Left hindlimb (tissue), 1 donor: ENCODE data around the gene GGA3.

ENCODE experiments used
- DNase-seq: peaks from one replicate; pipeline ENCODE4 v3.0.0-alpha.2; 2018

GGA3 gene

GRCh38 chr17:75244133-75244866 is 17.1 kb downstream of the GGA3 start:
- no peak for DNase-seq

- no peak for DNase-seq
Measured at GRCh38 chr17:75242461-75243042, 18.9 kb downstream of the GGA3 start.

- DNase-seq, result no peak
Measured at GRCh38 chr17:75241996-75242460, 19.4 kb downstream of the GGA3 start.

GRCh38 chr17:75241502-75241901 is 19.9 kb downstream of the GGA3 start:
- no peak for DNase-seq

GRCh38 chr17:75241143-75241430 is 20.3 kb downstream of the GGA3 start:
- no peak for DNase-seq

- DNase-seq, result no peak
Measured at GRCh38 chr17:75240394-75241142, 20.8 kb downstream of the GGA3 start.

- DNase-seq, result no peak
Measured at GRCh38 chr17:75239778-75240393, 21.5 kb downstream of the GGA3 start.

- no peak for DNase-seq
Measured at GRCh38 chr17:75239214-75239613, 22.2 kb downstream of the GGA3 start.

GRCh38 chr17:75238684-75239191 is 22.7 kb downstream of the GGA3 start:
- peak; percentile 53 for DNase-seq

- DNase-seq, result no peak
Measured at GRCh38 chr17:75238020-75238580, 23.3 kb downstream of the GGA3 start.

- no peak for DNase-seq
Measured at GRCh38 chr17:75237100-75238014, 24.0 kb downstream of the GGA3 start.

- no peak for DNase-seq
Measured at GRCh38 chr17:75232786-75233185, 28.6 kb downstream of the GGA3 start.

GRCh38 chr17:75231741-75232464 is 29.5 kb downstream of the GGA3 start:
- DNase-seq, result no peak

- DNase-seq, result no peak
Measured at GRCh38 chr17:75231071-75231470, 30.3 kb downstream of the GGA3 start.

- no peak for DNase-seq
Measured at GRCh38 chr17:75228847-75229246, 32.6 kb downstream of the GGA3 start.

- DNase-seq, result no peak
Measured at GRCh38 chr17:75228305-75228704, 33.1 kb downstream of the GGA3 start.

GRCh38 chr17:75227729-75228128 is 33.7 kb downstream of the GGA3 start:
- no peak for DNase-seq

- no peak for DNase-seq
Measured at GRCh38 chr17:75225016-75225415, 36.4 kb downstream of the GGA3 start.

GRCh38 chr17:75219815-75220214 is 41.6 kb downstream of the GGA3 start:
- no peak for DNase-seq

GRCh38 chr17:75218131-75218530 is 43.3 kb downstream of the GGA3 start:
- DNase-seq, result no peak

- DNase-seq, result no peak
Measured at GRCh38 chr17:75209061-75209460, 52.3 kb downstream of the GGA3 start.
